GM18873 (cell line): Measurements from ENCODE around the gene EHMT1.

Source experiments
- ATAC-seq: cut with Tn5 transposase; IDR thresholded peaks from one replicate; pipeline ENCODE4 v1.9.1; 2021; ENCODE audit warnings: mild to moderate bottlenecking, moderate library complexity, moderate number of reproducible peaks; ENCODE audit not compliant: unreplicated experiment, low FRiP score

EHMT1 gene

GRCh38 chr9:137618105-137619067 lies at the start of gene EHMT1:
Gene EHMT1, plus strand, starts transcription at chr9:137619005. Its CDS starts 24 bp downstream, at chr9:137619029.
- peak; percentile 37 for ATAC-seq

- ATAC-seq: no peak
Measured at GRCh38 chr9:137569609-137570203, 49.1 kb upstream of the EHMT1 start.

- no peak for ATAC-seq
Measured at GRCh38 chr9:137570566-137570965, 48.2 kb upstream of the EHMT1 start.

DNA sequence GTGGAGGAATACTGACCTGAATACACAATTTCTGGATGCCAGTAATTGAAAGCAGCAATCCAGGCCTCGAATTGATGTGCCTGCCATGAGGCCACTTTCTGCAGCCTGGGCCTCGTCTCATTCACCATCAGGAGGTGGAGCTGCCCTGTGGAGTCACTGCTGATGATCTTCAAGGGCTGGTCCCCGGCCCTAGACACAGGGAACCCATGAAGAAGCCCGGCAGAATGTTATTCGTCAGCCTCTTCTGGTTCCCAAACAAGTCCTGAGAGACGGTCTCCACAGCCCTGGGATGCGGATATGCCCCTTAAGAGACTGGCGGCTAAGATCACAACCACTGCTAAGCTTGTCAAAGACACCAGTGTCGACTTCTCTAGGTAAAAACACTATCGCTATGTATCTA lies 44.6 kb upstream of the EHMT1 start:
- no peak for ATAC-seq

DNA sequence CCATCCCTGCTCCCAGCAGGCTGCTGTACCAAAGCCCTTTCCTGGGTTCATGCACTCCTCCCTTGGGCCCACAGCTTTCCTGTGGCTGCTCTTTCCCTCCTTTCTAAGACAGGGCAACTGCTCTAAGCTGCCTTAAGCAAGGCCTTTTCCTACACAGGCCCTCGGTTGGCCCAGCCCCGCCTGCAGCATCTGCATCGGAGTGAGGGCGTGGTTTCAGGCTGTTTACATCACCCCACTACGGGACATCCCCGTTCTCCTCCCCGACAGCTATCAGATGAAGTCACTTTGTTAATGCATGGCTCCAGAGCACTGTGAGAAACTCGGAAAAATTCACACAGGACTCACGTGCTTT lies 43.5 kb upstream of the EHMT1 start:
- ATAC-seq: no peak

DNA sequence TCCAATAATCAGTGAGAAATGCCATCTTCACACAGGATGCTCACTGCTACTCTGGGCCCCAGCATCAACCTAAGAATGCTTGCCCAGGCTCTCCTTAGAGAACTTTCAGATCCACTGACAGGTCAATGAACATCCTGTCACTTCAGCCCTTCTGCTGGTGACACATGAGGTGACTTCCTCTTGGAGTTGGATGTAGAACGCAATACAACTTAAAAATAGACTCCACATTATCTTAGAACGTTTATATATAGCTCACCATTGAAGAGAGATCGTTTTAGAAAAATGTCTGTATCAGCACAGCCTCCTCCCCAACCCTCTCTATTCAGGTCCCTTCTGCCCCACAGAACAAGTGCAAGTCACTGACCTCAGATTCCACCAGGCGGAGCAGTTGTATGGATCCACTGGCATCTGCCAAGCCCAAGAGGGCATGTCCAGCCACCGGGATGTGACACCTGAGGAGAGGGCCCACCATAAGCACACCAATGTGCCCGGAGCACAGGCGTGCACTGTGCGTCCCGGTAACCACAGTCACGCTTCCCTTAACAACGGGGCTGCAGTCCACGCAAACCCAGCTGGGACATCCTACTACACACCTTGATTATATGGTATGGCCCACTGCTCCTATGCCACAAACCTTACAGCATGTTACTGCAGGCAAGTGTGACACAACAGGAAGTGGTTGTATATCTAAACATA lies 42.9 kb upstream of the EHMT1 start:
- no peak for ATAC-seq

DNA sequence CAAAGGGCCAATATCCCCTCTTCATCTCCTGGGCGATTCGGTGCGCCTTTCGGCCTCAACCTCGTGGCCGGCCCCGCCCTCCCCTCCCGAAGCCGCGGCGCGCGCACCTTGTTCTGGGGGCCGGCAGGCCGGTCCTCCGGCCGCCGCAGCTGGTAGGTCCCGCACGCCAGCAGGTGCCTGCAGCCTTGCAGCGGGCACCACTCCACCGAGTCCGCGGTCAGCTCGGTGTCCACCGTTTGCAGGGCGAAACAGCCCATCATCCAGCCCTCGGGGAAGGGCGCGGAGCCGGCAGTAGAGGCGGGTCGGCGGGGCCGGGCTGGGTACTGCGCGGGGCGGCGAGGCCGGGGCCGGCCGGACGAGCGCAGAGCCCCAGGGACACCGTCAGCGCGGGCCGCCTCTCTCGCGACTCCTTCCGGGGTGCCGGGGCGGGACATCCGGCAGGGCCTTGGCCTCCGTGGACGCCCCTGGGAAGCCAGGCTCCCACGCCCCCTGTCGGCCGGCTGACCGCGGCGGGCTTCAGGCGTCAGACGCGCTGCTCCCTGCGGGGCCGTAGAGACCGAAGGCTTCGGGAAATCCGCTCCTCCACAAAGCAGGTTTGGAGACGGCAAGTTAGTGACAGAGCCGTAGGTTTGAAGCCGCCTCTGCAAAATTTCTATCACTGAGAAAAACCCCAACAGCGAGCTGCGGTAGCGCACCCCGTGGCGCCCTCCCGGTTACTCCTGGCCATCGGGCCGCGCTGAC lies 40.1 kb upstream of the EHMT1 start, which contains the start of gene DPH7:
DPH7 (minus strand) TSS at position 408 of the 741 bp plus-strand sequence; CDS start at position 260, 148 bp downstream.
- ATAC-seq: peak; percentile 73

- no peak for ATAC-seq
Measured at GRCh38 chr9:137579259-137579604, 39.6 kb upstream of the EHMT1 start.

DNA sequence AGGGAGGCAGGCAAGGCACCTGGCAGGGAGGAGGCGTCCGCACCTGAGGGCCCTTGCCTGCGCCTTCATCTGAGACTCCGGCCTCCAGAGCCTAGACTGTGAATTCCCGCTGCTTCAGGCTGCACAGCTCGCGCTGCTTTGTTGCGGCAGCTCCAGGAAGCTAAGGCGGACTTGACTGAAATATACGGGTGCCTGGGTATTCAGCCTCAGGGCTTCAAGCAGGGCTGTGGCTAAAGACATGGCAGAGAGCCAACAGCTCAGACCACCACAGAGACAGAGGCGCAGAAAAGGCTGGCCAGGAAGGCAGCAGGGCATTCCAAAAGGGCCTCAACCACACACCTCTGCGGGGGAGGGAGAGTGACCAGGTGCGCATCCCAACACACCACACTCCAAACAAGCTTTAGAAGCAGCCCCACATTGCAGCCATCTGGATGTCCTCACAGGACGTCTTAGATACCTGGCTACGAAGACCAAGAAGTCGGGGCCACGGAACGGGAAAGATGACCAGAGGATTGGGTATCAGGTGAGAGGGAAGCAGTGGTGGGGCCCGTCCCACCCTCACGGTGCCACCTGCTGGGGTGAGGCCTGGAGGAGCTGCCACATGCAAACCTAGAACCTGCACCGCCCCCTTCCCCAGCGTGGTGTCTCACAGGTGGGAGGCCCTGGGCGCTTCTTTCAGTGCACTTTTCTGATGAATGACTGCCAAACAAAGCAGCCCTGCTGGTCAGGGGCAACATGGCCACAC lies 38.4 kb upstream of the EHMT1 start:
- no peak for ATAC-seq

- no peak for ATAC-seq
Measured at GRCh38 chr9:137580954-137581322, 37.9 kb upstream of the EHMT1 start.

GRCh38 chr9:137581361-137582285 lies 37.2 kb upstream of the EHMT1 start:
- ATAC-seq: no peak

DNA sequence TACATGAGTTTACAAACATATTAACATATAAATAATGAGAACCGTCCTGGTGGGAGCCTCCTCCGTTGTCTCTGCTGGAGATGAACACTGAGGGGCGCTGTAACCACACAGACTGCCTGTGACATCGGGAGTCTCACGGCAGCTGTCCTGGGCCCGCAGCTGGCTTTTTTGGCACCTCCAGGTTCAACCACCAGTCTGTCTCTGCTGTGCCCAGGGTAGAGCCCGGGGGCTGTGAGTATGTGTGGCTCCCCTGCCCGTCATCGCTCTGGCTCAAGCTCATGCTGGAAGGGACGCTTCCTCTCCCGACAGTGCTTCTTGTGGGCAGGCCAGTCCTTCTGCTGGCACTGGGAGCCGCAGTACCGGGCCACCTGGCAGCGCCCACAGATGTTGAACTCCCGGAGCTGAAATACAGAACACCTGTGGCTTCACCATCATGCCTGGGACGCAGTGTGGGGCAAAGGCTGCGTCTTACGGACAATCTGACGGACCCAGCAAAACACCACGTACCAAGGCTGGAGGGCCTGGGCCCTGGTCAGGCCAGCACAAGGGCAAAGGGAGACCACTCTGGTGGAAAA lies 36.4 kb upstream of the EHMT1 start:
- no peak for ATAC-seq

DNA sequence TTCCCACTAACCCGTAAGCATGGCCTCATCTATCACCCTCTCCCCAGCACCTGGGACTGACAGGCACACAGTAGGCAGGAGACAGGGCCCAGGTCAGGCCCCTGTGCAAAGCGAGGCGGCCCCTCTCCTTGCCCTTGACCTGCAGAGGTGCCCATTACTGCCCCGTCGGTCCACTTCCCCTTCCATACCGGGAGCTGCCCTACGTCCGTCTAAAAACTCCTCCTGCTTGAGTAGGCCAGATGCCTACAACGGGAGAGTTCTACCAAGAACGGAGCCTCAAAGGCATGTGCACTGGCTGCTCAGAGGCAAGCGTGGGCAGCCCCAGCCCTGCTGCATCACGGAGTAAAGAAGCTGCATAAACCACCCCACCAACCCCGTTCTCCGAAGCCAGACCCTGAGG lies 35.5 kb upstream of the EHMT1 start:
- no peak for ATAC-seq

DNA sequence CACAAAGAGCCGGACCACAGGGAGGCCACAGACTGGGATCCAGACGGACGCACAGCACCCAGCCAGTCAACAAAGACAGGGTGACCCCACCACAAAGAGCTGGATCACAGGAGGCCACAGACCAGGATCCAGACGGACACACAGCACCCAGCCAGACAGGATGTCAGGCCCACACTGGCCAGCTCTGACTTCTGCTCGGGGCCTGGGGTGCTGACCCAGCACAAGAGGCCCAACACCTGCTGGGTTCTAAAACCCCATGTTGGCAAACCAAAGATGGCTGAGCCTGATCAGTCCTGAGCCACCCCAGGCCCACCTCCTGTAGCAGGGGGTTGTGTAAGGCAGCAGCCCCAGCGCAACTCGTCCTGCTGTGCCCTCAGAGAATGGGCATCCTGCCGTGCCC lies 34.8 kb upstream of the EHMT1 start:
- no peak for ATAC-seq

- no peak for ATAC-seq
Measured at GRCh38 chr9:137586854-137587253, 32.0 kb upstream of the EHMT1 start.

GRCh38 chr9:137588311-137588710 lies 30.5 kb upstream of the EHMT1 start:
- no peak for ATAC-seq

DNA sequence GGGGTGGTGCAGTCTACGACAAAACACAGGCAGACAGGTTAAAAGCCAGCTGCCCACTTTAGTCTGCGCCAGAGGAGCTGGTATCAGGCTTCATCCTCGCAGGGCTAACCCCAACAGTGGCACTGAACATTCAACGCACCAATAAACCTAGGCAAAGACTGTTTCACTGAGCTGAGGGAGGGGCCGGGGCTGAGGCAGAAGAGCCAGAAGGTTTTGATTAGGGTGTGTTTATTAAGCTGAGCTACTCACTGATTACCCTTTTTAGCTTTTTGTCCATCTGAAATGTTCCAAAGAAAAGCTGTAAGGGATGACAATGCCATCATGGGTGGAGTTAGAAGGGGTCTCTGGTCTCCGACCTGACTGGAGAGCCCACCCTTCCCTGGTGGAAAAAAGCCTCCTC lies 29.9 kb upstream of the EHMT1 start:
- no peak for ATAC-seq

DNA sequence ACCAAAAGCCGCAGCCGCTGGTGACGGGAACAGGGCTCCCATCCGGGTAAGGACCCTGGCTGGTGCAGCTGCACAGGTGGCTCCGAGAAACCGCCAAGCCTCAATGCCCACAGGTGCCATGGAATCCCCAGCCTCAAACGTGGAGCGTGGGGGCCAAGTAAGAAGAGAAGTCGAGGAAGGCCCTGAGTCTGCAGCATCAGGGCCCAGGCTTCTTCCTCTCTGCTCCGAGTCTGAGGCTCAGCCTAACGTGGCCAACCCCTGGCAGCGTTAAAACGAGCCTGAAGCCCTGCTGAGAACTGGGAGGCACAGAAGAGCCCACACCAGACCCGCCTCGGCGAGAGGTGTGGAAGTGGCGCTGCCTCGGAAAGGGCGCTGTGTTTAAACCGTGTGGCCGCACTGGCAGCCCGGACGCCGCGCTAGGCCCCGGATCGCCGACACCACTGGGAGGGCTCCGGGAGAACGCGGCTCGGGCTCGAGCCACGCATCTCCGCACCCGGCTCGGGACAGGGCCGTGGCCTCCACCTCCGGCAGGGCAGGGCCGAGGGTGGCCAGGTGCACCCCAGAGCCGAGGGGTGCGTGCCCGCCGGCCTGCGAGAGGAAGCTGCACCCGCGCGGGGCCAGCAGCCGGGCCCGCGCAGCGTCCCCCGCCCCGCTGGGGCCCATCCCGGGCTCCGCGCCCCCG lies 29.2 kb upstream of the EHMT1 start:
- ATAC-seq: no peak
